ENCODE results near the gene DTNA.

GRCh38 chr18:34921226-34921625, 211.1 kb downstream of the DTNA start:
- TF ChIP-seq, protein P1, sequence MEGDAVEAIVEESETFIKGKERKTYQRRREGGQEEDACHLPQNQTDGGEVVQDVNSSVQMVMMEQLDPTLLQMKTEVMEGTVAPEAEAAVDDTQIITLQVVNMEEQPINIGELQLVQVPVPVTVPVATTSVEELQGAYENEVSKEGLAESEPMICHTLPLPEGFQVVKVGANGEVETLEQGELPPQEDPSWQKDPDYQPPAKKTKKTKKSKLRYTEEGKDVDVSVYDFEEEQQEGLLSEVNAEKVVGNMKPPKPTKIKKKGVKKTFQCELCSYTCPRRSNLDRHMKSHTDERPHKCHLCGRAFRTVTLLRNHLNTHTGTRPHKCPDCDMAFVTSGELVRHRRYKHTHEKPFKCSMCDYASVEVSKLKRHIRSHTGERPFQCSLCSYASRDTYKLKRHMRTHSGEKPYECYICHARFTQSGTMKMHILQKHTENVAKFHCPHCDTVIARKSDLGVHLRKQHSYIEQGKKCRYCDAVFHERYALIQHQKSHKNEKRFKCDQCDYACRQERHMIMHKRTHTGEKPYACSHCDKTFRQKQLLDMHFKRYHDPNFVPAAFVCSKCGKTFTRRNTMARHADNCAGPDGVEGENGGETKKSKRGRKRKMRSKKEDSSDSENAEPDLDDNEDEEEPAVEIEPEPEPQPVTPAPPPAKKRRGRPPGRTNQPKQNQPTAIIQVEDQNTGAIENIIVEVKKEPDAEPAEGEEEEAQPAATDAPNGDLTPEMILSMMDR (IDR thresholded peaks at IDR 0.05), result no peak
- no peak for TF ChIP-seq POLR2A (IDR thresholded peaks at IDR 0.05)
